ENCODE results near the gene MGAT5.

The MGAT5 gene

DNA sequence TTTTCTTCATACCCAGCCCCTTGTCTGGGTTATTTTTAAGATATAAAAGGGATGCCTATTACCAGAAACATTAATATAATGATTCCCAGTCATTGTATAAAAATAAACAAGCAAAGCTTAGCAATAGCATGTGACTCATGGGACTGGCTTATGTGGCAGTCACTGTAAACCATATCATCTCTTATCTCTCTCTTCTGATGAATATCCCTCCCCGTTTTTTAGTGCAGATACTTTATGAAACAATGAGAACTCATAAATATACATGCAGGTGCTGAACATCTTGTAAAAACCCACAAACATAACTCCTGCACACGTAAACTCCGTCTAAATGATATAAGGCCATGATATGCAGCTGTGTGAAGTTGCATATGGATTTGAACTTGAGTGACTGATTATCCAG is 154.9 kb downstream of the MGAT5 start:
- DNase-seq (ENCODE audit: low spot score), result no peak
- TF ChIP-seq CTCF (IDR thresholded peaks at IDR 0.05; ENCODE audit: extremely low read depth, missing control alignments), result no peak

- no peak for DNase-seq (ENCODE audit: low spot score)
Observed at GRCh38 chr2:134410006-134410405, 156.1 kb downstream of the MGAT5 start.

DNA sequence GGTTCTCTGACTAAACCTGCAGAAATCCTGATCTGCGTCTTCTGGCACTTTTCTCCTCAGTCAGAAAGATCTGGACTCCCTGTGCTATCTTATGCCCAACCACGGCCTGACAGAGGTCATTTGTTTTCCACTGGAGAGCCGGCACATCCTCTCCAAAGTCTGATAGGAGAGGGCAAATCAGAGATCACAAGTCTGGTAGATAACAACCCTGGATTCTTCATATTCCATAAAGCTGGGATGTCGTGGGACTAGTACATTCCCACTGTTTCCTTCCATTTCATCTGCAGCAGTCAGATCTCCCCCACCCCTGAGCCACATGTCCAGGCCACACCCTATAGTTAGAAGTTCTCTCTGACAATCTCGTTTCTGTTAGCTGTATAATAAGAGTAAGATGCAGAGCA is 157.0 kb downstream of the MGAT5 start:
- TF ChIP-seq CTCF (IDR thresholded peaks at IDR 0.05; ENCODE audit: extremely low read depth, missing control alignments), result no peak
- DNase-seq (ENCODE audit: low spot score), result no peak

More at GRCh38 chr2:134410006-134410405, 156.1 kb downstream of the MGAT5 start:
- TF ChIP-seq CTCF (IDR thresholded peaks at IDR 0.05; ENCODE audit: extremely low read depth, missing control alignments), result no peak

- no peak for DNase-seq (ENCODE audit: low spot score)
- TF ChIP-seq CTCF (IDR thresholded peaks at IDR 0.05; ENCODE audit: extremely low read depth, missing control alignments), result no peak
Observed at GRCh38 chr2:134411279-134411827, 157.5 kb downstream of the MGAT5 start.

DNA sequence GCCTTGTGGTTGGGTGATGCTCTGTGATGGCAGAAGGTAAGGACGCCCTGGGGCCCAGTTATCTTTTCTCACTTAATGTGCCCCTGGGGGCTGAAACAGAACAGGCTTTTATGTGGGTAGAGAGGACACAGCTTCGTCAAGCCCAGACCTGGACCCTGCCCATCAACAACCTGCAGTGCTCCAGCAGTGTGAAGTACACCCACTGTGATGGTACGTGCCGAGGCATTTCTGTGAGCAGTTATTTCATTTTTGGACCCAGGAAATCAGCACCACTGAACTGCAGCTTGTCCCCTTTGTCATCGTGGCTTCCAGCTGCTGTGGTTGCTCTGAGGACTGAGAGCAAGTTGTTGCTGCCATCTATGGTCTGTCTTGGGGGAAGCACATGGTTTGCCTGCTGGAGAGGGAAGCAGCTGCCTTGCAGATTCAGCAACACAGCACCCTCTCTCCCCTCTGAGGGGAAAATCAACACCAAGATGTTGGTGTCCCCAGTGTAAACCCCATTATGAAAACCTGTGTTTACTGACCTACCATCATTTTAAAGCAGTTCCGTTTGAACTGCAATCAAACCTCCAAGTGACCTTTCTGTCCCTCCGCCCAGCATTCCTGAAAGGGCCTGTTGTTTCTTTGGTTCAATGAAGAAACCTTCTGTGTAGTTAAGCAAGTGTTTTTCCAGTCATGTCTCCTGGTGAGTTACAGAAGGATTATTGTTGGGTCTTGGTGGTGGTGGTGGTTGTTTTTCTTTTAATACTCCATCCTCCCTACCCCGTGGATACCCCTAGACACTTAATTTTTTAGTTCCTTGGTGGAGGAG is 158.2 kb downstream of the MGAT5 start:
- TF ChIP-seq CTCF (IDR thresholded peaks at IDR 0.05; ENCODE audit: extremely low read depth, missing control alignments), result peak; percentile 71
- DNase-seq (ENCODE audit: low spot score), result peak; percentile 80

DNA sequence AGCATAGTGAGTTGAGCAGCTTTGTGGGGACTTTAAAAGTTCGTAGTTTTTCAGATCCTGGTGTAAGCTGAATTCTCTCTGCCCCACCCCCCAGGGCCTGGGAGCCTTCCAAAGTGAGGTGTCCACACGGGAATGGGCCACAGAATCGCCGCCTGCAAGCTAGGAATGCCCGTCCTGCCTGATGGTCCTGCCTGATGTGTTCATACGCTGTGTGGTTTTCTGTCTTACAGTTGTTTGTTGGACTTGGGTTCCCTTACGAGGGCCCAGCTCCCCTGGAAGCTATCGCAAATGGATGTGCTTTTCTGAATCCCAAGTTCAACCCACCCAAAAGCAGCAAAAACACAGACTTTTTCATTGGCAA is 158.7 kb downstream of the MGAT5 start:
- no peak for TF ChIP-seq CTCF (IDR thresholded peaks at IDR 0.05; ENCODE audit: extremely low read depth, missing control alignments)
- no peak for DNase-seq (ENCODE audit: low spot score)

- DNase-seq (ENCODE audit: low spot score), result no peak
- TF ChIP-seq CTCF (IDR thresholded peaks at IDR 0.05; ENCODE audit: extremely low read depth, missing control alignments), result no peak
Observed at GRCh38 chr2:134413430-134413829, 159.6 kb downstream of the MGAT5 start.

Measured in GM20000 (cell line).